Heart left ventricle (tissue), 13 donors: ENCODE data around the gene PRDX5.

Experiments used
- CTCF ChIP-seq, 12 donors: fragments of 200-600 bp; sonication (generic) in 4 of 12; IDR thresholded peaks; one replicate each; pipeline versions ENCODE4 v1.5.0 to v1.8.0; 2018 to 2022; ENCODE audit warnings: antibody characterized with exemption in 12 of 12, mild to moderate bottlenecking in 5 of 12
- POLR2A ChIP-seq, 2 donors: fragments of 450-650 bp; IDR thresholded peaks; one replicate each; pipeline ENCODE4 v1.6.1; 2017; ENCODE audit warnings: antibody characterized with exemption in 2 of 2, mild to moderate bottlenecking in 2 of 2, moderate library complexity in 2 of 2
- donor health status: ischemic (EF 13 %, LVEDD 7.1; RV severe dilation, severe dysfunction).
- donor health status: DM: no; HTN: yes; CAD: no.
- donor health status: DM: no; HTN: no; CAD: no.
- donor health status: ischemic (EF 25% LVEDD 6.9; RV normal size, moderate dysfunction).
- donor health status: ischemic (EF 25% LVEDD 5.7; RV mildly dilated, moderate dysfunction).
- donor health status: ischemic (EF 35%, LVEDD 5.7; RV mildly dilated, moderate dysfunction).
- donor health status: nonischemic (EF 11% LVEDD 7.7; RV severe dilation, severe dysfunction).
- donor health status: DM: yes; HTN: yes; CAD: no.
- donor health status: PGD.
- donor health status: ischemic (EF 29% LVEDD 5.4; RV normal size, mild dysfunction).
- donor health status: nonischemic (EF 23%, LVEDD 6.1; RV moderate dilation, normal function).

- TF ChIP-seq CTCF (IDR thresholded peaks at IDR 0.05) (peak; percentile 16 to 55 (median 34)), POLR2A (IDR thresholded peaks at IDR 0.05) (no peak)
Measured at GRCh38 chr11:64331569-64332371, 13.8 kb downstream of the PRDX5 start.
